GM12892 (cell line): Measurements from ENCODE around the gene SLC8A1.

Experiments
- POLR2A ChIP-seq: IDR thresholded peaks from 2 replicates; pipeline ENCODE4 v1.6.1; 2011; ENCODE audit warnings: low read depth, low read length, control low read depth
- TAF1 ChIP-seq: IDR thresholded peaks from 2 replicates; pipeline ENCODE4 v1.6.1; 2011; ENCODE audit warnings: low read depth, mild to moderate bottlenecking, control low read depth, low read length, borderline replicate concordance

DNA sequence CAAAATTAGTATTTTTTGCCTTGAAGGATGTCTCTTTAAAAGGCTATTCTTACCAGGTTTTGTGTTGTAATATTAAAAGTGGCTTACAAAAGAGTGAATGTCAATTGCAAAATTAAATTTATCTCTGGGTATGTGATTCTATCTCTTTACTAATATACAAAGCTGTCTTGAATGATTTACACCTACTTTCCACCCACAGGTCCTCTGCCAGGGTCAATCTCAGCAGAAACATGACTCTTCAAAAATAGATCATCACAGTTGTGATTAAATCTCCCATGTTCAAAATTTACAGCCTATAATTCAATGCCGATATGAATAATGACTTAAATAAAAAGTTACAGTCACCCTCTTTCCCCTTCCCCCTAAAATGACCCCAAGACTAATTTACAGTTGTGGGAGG lies 78.8 kb downstream of the SLC8A1 start:
- no peak for TF ChIP-seq TAF1
- TF ChIP-seq POLR2A: no peak
